Activated T-cell treated with anti-CD3 and anti-CD28 coated beads for 1 hour (primary cell): ENCODE data around the gene ZNF805.
"Not testable (repeated sequence)": the region's sequence is repeated elsewhere in the genome, so short reads cannot be mapped to it uniquely, and the experiment has no call there.

Experiments used
- DNase-seq: peaks from one replicate; pipeline ENCODE4 v3.0.0-alpha.2; 2020; ENCODE audit warnings: low read depth

Gene ZNF805

GRCh38 chr19:57269515-57270250 is 29.3 kb downstream of the ZNF805 start:
- no peak for DNase-seq

GRCh38 chr19:57271280-57271679 is 30.8 kb downstream of the ZNF805 start:
- no peak for DNase-seq

- no peak for DNase-seq
Observed at GRCh38 chr19:57273014-57273413, 32.6 kb downstream of the ZNF805 start.

- no peak for DNase-seq
Observed at GRCh38 chr19:57276430-57276829, 36.0 kb downstream of the ZNF805 start.

GRCh38 chr19:57278481-57278880 is 38.0 kb downstream of the ZNF805 start:
- not testable (repeated sequence) for DNase-seq

GRCh38 chr19:57279418-57280164 is 39.2 kb downstream of the ZNF805 start:
- DNase-seq, result peak; percentile 64

GRCh38 chr19:57280165-57280961 is 39.9 kb downstream of the ZNF805 start, which contains the start of gene ZNF460:
TSS of gene ZNF460 (plus strand) at chr19:57280485. CDS start at chr19:57280807, 322 bp downstream.
- peak; percentile 91 for DNase-seq

GRCh38 chr19:57280962-57281400 is 40.5 kb downstream of the ZNF805 start:
- DNase-seq, result no peak

GRCh38 chr19:57282011-57282643 is 41.7 kb downstream of the ZNF805 start:
- DNase-seq, result no peak

- DNase-seq, result no peak
Observed at GRCh38 chr19:57288373-57288772, 47.9 kb downstream of the ZNF805 start.

- no peak for DNase-seq
Observed at GRCh38 chr19:57290970-57291369, 50.5 kb downstream of the ZNF805 start.

GRCh38 chr19:57292547-57292946 is 52.1 kb downstream of the ZNF805 start:
- DNase-seq, result no peak

GRCh38 chr19:57293719-57294118 is 53.3 kb downstream of the ZNF805 start:
- no peak for DNase-seq

GRCh38 chr19:57302020-57302465 is 61.6 kb downstream of the ZNF805 start:
- no peak for DNase-seq

GRCh38 chr19:57302727-57303401 is 62.4 kb downstream of the ZNF805 start:
- no peak for DNase-seq
